Ascending aorta (tissue), 2 donors: ENCODE results near the gene SLC22A17. TPM values are rescaled to one million over a fixed set of nuclear protein-coding genes. Genes with fewer than 3 reads are reported as not detected.

Experiments used
- DNase-seq, 2 donors: peaks; one replicate each; pipeline ENCODE4 v3.0.0-alpha.2; 2019; ENCODE audit warnings: low spot score in 2 of 2
- H3K27ac ChIP-seq, 2 donors: fragments of 200-600 bp; sonication (generic); one replicate each; pipeline ENCODE4 v1.5.1; 2016 to 2017; ENCODE audit warnings: mild to moderate bottlenecking in 1 of 2
- H3K27me3 ChIP-seq: fragments of 200-600 bp; sonication (generic); one replicate; pipeline ENCODE4 v1.5.1; 2017
- H3K36me3 ChIP-seq, 2 donors: fragments of 200-600 bp; sonication (generic); one replicate each; pipeline ENCODE4 v1.5.1; 2016
- H3K4me1 ChIP-seq, 2 donors: fragments of 200-600 bp; sonication (generic); one replicate each; pipeline ENCODE4 v1.5.1; 2016 to 2017; ENCODE audit warnings: mild to moderate bottlenecking in 1 of 2
- H3K4me3 ChIP-seq, 2 donors: fragments of 200-600 bp; sonication (generic); one replicate each; pipeline ENCODE4 v1.5.1; 2016 to 2017; ENCODE audit warnings: mild to moderate bottlenecking in 1 of 2
- H3K9me3 ChIP-seq, 2 donors: fragments of 200-600 bp; sonication (generic); one replicate each; pipeline ENCODE4 v1.5.1; 2016
- CTCF ChIP-seq, 3 experiments: fragments of 200-600 bp in 2 of 3; fragments of 450-650 bp in 1 of 3; sonication (generic) in 2 of 3; IDR thresholded peaks; one replicate each; pipeline ENCODE4 v1.5.1; 2016 to 2019; ENCODE audit warnings: antibody characterized with exemption in 3 of 3, mild to moderate bottlenecking in 1 of 3, moderate library complexity in 1 of 3
- intact Hi-C: fragments of 100-400 bp; cut with DNase I; formaldehyde crosslinking; loops from one replicate; pipeline ENCODE4 v1.15.1; 2023
- total RNA-seq: library from RNA; depleted of rRNA; stranded (reverse); fragments of >200 nt; gene quantifications from one replicate; pipeline ENCODE4 v1.1.0, GENCODE V29; 2016

Gene SLC22A17
- total RNA-seq, 1 donor from 2014 or later: 89.7 TPM

- Histone ChIP-seq H3K36me3 (no peaks in the 10 kb centered on the region), H3K27me3 (no peaks in the 10 kb centered on the region), H3K27ac (no peak overlapping the region), H3K4me1 (no peaks in the 10 kb centered on the region), H3K4me3 (no peak overlapping the region), H3K9me3 (no peaks in the 10 kb centered on the region)
- no peak for TF ChIP-seq CTCF (IDR thresholded peaks at IDR 0.05)
- no peak for DNase-seq
- intact Hi-C loops: no loop called here
These were observed 31.8 kb upstream of the SLC22A17 start for GRCh38 chr14:23384364-23385080.

GRCh38 chr14:23382731-23383440 lies 30.2 kb upstream of the SLC22A17 start:
- no peaks in the 10 kb centered on the region for H3K4me1 ChIP-seq
- DNase-seq: no peak
- no peak overlapping the region for H3K4me3 ChIP-seq
- intact Hi-C loops: no loop called here
- no peaks in the 10 kb centered on the region for H3K9me3 ChIP-seq
- H3K27ac ChIP-seq: no peak overlapping the region
- no peaks in the 10 kb centered on the region for H3K27me3 ChIP-seq
- no peaks in the 10 kb centered on the region for H3K36me3 ChIP-seq
- TF ChIP-seq CTCF (IDR thresholded peaks at IDR 0.05): no peak

GRCh38 chr14:23382276-23382675 lies 29.6 kb upstream of the SLC22A17 start:
- H3K9me3 ChIP-seq: no peaks in the 10 kb centered on the region
- H3K27ac ChIP-seq: no peak overlapping the region
- H3K27me3 ChIP-seq: no peaks in the 10 kb centered on the region
- no peak for DNase-seq
- no peak overlapping the region for H3K4me3 ChIP-seq
- H3K36me3 ChIP-seq: no peaks in the 10 kb centered on the region
- H3K4me1 ChIP-seq: no peaks in the 10 kb centered on the region
- intact Hi-C loops: no loop called here
- TF ChIP-seq CTCF (IDR thresholded peaks at IDR 0.05): no peak

- Histone ChIP-seq H3K9me3 (no peaks in the 10 kb centered on the region), H3K4me3 (no peak overlapping the region), H3K36me3 (no peaks in the 10 kb centered on the region), H3K27me3 (no peaks in the 10 kb centered on the region), H3K4me1 (no peaks in the 10 kb centered on the region), H3K27ac (no peak overlapping the region)
- intact Hi-C loops: no loop called here
- DNase-seq: no peak
- no peak for TF ChIP-seq CTCF (IDR thresholded peaks at IDR 0.05)
These were observed 29.2 kb upstream of the SLC22A17 start for GRCh38 chr14:23381871-23382270.

GRCh38 chr14:23380976-23381375 lies 28.3 kb upstream of the SLC22A17 start:
- intact Hi-C loops: loop anchor here (1.0 kb wide), 2 partner anchors 53 to 116 kb away; no protein-coding TSS in a partner anchor
- no peak overlapping the region for H3K4me3 ChIP-seq
- no peak overlapping the region for H3K27ac ChIP-seq
- no peaks in the 10 kb centered on the region for H3K36me3 ChIP-seq
- H3K4me1 ChIP-seq: no peaks in the 10 kb centered on the region
- TF ChIP-seq CTCF (IDR thresholded peaks at IDR 0.05): no peak
- DNase-seq: no peak
- H3K9me3 ChIP-seq: no peaks in the 10 kb centered on the region
- no peaks in the 10 kb centered on the region for H3K27me3 ChIP-seq
